Activated CD4-positive, CD25-positive, alpha-beta regulatory T cell treated with anti-CD3 and anti-CD28 coated beads, Interleukin-2, amount 50 U/mL, for 24 hours (primary cell): ENCODE data around the gene PPP1R1A.
A peak's percentile ranks its signal among the peaks of the same experiment; 100 is the strongest.

ENCODE experiments used
- ATAC-seq, 2 donors: fragments of 150-1000 bp; cut with Tn5 transposase; one replicate each; pipeline ENCODE4 v1.10.0; 2021; ENCODE audit warnings: mild to moderate bottlenecking in 1 of 2, moderate library complexity in 1 of 2

The PPP1R1A gene, protein sequence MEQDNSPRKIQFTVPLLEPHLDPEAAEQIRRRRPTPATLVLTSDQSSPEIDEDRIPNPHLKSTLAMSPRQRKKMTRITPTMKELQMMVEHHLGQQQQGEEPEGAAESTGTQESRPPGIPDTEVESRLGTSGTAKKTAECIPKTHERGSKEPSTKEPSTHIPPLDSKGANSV

DNA sequence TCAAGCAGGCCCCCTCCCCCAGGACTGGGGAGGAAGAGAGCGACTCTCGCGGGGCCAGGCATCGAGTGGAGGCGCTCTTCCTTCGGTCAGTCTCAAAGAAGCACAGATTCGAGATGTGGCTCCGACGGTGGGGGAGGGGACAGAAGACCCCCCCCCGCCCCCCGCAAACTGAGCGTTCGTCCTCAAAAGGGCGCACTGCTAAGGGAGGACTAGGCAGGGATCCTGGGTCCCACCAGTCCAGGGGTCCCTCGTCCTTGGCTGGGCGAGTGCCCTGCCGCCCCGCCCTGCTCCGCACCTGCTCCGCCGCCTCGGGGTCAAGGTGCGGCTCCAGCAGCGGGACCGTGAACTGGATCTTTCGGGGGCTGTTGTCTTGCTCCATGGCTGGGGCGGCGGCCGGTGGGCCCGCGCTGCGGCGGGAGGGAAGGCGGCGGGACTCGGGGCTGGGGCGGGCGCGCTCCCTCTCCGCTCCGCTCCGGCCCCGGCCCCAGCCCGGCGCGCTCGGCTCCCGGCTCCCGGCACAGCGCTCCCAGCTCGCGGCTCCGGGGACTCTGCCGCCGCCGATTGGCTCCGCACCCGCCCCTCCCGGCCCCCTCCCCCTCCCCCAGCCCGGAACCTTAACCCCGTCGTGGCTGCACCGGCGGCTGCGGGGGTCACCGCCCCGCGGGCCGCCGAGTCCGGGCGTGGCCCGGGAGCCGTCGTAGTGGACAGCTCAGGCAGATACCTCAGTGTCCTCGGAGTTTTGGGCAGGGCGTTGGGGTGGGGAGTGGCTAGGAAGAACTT lies at the start of gene PPP1R1A:
Gene PPP1R1A (minus strand): TSS at position 550 of the 780 bp plus-strand sequence. CDS start 171 bp downstream, at position 379.
- ATAC-seq = peak in 1 of 2 donors; percentile 46

DNA sequence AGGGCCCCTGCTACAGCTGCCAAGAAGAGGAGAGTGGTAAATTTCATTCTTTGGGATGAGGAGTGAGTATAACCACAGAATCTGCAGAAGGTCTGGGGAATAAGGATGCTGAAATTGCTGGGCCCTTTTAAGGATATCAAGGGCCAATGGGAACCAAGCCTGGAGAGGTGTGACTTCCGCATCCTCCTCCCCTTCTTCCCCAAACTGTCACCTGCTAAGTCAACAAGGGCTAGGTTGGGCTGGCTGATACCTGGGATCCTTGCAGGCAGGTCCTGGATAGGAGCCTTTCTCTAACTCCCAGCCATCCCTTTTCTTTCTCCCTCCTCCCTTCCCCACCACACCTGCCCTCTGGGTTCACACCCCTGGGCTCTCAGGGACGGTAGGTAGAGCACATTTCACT lies 46.3 kb upstream of the PPP1R1A start, which contains the start of gene LACRT:
Gene LACRT (minus strand): TSS at position 101 of the 400 bp plus-strand sequence. CDS start 54 bp downstream, at position 47.
- no peak for ATAC-seq

DNA sequence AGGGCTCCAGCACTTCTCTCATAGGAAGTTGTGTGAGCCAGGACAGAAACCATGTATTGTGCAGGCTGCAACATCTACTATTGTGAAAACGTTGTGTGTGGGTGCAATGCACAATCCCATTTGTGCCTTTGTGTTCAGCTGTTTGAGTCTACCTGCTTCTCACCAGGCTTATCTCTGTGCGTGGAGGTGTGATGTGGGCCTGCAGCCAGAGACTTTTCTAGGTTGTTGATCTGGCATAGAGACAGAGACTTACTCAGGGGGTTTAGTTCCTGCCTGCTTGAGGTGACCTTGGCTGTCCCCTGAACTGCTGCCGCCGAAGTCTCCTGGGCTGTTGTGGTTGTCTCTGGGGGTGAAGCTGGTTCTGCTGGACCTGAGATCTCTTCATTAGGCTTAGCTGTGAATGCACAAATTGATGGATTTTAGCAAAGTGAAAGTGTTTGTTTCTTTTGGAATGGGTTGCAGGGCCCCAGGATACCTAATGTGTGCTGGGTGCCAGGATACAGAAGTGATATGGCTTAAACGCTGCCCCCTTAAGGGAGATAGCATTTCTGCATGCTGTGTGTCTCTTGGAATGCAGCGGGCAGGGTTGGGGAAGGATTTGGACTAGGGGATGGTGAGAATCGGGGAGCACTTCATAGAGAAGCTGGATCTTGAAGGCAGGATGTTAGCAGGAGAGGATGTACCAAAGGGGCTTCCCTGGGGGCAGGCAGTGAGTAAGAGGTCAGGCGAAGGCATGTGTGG lies 43.7 kb upstream of the PPP1R1A start:
- ATAC-seq = no peak

DNA sequence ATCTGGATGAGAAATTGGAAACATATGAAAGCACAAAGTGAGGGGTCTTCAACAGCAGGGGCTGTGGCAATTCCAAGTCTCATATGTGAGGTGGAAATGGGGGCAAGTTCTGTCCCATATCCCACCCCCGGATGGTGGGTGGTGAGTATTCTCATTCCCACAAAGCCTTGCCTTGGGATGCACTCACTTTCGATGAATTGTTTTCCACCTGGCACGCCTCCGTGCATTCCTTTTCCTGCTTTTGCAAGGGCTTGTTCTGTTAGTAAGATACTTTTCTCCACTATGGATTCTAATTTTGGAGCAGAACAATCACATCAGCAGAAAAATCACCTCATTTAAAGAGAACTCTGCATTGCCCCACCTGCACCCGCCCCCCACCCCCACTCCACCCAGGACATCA lies 43.1 kb upstream of the PPP1R1A start:
- ATAC-seq = no peak

DNA sequence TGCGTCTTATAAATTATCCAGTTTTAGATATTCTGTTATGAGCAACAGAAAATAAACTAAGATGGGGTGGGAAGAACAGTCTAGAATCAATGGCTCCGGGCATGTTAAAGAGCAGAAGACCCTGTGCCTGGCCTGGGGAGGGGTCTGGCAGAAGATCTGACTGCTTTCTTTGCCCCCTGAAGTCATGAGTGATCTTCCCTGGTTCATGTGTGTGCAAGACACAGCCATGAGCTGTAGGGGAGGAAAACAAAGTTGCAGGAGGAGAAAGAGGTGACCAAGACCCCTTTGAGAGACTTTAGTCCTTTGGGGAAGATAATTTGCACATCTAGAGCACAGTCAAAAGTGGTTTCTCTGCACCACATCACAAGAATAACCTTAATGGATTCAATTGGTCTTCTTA lies 41.5 kb upstream of the PPP1R1A start:
- ATAC-seq = no peak

DNA sequence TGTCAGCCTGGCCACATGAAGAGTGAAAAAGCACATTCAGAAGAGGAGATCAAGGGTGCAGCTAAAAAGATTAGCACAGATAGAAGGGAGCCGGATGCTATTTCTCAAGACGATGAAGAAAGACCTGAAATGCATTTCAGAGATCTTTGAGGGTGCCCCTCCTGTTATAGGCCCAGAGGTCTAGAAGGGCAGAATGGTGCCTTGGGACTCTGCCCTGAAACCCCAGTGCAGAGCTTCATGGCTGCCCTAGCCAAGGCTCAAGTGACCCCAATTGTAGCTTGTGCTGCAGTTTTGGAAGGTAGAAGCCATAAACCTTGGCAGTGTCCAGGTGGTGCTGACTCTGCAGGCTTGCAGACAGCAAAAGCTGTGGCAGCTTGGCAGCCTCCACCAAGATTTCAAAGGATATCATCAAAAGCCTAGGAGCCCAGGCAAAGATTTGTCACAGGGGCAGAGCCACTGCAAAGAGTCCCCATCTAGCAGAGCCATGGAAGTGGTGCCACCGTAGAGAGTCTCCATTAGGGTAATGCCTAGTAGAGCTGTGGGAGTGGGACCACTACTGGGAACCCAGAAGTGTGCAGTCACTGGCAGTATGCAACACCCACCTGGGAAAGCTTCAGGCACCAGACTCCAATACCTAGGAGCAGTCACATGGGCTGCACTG lies 39.9 kb upstream of the PPP1R1A start:
- no peak for ATAC-seq

DNA sequence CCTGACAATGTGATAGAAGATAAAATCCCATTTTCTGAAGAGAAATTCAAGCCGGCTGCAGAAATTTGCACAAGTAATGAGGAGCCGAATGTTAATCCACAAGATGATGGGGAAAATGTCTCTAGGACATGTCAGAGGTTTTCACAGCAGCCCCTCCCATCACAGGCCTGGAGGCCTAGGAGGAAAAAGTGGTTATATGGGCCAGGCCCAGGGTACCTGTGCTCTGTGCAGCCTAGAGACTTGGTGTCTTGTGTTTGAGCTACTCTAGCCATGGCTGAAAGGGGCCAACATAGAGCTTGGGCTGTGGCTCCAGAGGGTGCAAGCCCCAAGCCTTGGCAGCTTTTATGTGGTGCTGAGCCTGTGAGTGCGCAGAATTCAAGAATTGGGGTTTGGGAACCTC lies 38.8 kb upstream of the PPP1R1A start:
- ATAC-seq = no peak

DNA sequence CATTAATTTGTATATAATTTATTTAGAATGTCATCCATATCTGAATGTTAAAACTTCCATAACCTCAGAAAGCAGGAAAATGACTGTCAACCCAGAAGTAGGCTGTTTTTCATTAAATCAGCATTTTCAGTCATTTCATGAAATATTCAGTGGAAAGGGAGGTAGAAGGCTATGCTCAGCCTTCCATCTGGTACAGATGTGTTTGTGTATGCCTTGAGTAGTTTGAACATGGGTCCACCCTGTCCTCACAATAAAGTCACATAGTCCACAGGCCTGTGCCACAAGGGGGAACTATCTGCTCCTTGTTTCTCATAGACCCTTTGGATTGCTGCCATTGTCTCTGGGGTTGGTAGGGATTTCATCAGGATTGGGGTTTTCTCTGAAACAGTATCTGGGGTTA lies 37.1 kb upstream of the PPP1R1A start:
- ATAC-seq = no peak

DNA sequence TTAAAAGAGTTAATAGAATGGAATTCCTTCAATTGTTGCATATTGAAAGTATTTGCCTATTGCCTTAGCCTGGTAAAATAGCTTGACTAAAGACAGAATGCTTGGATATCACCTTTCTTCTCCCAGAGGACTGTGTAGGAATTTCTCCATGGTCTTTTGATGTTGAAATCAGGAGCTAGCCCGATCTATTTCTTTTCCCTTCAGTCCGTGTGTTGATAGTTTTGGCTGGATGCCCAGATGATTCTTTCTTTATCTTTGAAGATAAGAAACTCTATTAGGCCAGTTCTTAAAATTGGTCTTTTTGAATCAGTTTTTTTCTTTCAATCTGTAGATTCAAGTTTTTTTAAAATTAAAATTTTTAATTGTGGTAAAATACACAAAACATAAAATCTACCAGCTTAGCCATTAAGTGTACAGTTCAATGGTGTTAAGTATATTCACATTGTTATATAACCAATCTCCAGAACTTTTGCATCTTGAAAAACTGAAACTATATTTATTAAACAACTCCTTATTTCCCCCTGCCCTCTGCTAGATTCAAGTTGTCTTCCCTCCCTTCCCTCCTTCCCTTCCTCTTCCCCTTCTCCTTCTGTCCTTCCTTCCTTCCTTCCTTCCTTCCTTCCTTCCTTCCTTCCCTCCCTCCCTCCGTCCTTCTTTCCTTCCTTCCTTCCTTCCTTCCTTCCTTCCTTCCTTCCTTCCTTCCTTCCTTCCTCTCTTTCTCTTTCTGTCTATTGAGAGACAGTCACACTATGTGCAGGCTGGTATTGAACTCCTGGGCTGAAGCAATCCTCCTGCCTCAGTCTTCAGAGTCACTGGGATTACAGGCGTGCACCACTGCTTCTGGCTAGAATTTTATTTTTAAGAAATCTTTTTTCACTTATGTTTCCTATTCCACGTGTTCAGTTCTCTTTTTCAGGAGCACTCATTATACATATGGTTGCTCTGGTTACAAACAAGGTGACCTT lies 36.1 kb upstream of the PPP1R1A start:
- no peak for ATAC-seq

DNA sequence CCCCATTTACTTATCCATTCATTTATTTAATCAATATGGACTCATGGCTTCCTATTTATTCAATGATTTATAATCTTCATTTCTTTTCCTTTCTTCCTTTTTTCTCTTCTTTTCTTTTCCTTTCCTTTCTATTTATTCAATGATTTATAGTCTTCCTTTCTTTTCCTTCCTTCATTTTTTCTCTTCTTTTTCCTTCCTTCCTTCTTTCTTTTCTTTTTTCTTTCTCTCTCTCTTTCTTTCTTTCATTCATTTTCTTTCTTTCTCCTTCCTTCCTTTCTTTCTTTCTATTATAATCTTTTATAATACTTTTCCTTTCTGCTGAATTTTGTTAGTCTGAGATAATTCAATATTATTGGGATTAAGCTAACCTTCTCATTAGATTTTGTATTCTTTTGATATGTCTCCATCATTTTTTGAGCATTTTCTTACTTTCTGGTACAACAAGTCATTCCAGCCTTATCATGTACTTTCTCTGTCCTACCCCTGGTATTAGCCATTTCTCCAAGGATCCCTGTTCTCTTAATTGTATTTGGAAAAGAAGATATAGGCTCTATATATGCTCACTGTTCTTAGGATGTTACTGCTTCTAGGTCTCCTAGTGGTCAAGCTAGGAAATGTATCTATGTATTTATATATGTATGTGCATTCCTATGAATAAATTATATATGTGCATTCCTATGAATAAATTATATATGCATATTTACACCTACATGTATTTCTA lies 34.2 kb upstream of the PPP1R1A start:
- no peak for ATAC-seq

DNA sequence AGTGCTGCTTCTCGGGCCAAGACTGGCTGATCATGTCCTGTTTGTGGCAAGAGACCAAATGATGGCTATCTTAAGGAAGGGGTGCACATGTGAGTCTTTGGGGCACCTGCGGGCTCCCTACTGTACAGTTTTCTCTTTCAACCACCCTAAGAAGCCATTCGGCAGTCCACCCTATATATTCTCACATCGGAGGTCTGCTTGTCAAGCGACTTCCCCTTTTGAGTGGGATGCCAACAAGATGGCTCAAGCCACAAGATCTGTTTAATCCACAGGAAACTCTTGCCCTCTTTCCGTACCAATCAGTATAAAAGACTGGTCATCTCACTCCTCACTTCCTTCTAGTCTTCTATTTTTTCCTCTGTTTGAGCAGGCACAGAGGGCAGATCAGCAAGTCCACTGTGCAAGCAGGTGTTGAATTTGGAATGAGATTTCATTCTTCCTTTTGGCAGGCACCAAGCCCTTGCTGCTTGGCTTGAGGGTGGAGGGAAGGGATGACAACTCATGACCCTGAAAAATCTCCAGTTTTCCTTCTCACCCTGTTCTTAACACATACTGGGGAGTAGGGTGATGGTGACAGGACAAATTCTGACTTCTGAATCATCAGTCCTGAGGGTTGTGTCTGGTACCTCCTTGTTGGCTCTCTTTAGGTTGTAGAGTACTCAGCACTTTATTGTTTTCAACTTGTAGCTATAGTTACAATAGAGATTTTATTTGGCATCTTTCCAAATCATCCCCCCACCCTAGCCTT lies 28.6 kb upstream of the PPP1R1A start:
- no peak for ATAC-seq

DNA sequence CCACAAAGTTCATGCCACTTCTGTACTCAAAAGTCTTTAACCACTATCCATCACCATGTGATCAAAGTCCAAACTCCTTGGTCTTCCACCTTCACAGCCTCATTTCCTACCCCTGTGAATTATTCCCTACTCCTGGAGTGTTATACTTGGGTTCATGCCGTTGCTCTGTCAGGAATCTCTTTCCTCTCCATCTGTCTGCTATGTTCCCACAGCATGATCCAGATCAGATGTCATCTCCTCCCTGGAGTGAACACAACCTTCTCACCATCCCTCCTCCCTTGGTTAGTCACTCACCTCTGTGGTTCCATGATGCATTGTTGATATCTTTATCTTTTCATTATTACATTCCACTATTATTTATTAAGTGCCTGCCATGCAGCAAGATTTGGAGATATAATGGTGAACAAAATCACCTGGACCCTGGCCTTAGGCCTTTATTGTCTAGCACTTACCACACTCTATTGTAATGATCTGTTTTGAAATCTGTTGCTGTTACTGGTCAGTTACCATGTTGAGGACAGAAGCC lies 23.8 kb upstream of the PPP1R1A start:
- no peak for ATAC-seq

DNA sequence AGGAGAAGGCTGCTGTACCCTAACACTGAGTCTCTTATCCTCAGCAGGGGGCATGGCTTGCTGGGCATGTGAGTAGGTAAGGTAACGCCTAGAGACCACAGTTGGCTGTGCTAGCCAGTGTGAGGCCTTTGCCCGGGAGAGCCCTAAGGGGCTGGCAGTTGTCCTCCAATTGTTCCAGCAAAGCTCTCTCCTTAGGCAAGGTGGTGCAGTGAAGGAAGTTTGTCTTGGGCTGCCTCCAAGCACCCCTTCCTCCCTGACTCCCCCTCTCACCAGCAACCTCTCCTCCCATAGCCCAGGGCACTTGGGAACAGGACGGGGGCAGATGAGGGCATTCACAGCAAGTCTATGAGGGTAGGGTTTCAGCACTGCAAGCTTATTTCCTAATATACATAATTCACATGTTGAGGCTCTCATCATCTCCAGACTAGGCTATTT lies 23.3 kb upstream of the PPP1R1A start:
- no peak for ATAC-seq

DNA sequence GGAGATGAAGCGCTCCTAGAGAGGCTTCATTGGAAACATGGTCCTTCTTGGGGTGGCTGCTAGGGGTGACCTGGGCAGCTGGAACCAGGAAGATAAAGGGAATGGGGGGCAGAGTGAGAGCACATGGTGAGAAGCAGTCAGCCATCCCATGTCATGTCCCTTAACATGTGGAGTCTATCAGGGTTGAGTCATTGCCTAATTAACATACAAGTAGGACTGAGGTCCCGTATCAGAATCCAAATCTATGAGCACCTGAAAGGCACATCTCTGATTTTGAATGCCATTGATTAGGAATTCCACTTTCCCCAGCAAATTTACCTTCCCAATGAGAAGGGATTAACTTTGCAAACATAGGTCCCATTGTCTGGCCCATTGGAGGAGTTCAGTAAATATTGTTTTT lies 20.3 kb upstream of the PPP1R1A start:
- ATAC-seq = no peak

DNA sequence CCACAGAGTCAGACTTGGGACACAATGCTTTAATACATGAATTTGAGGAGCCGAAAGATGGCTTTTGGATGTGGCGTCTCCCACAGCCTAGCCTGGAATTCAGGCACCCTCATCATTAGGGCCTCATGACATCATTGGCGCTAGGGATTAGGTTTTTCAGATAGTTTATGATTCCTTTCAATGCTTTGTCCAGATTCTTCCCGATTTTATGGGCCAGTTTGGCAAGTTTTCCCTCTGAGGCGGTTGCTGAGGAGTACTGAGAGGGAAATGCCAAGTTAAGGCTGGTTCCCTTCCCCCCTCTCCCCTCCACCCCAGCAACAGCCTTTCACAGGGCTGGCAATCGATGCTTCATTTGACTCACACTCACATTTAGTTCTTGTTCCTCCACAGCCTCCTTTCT lies 19.7 kb upstream of the PPP1R1A start:
- no peak for ATAC-seq

DNA sequence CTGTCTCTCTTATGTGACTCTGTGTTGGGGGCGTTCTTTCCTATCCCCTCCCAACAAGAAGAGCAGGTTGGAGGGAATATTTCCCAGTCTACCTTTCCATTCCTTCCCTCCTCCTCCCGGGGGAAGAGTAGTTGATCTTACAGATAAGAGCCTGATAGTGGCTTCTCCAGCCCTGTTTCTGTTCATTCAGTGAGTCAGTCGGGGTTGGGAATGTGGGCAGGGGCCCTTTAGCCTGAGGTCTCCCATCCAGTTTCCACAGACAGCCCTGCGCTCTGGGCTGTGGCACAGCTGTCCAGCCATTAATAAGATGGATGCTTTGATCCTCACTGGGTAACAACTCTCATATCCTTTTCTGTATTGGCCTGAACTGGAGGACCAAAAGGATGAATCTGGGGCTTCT lies 18.1 kb upstream of the PPP1R1A start:
- ATAC-seq = no peak

DNA sequence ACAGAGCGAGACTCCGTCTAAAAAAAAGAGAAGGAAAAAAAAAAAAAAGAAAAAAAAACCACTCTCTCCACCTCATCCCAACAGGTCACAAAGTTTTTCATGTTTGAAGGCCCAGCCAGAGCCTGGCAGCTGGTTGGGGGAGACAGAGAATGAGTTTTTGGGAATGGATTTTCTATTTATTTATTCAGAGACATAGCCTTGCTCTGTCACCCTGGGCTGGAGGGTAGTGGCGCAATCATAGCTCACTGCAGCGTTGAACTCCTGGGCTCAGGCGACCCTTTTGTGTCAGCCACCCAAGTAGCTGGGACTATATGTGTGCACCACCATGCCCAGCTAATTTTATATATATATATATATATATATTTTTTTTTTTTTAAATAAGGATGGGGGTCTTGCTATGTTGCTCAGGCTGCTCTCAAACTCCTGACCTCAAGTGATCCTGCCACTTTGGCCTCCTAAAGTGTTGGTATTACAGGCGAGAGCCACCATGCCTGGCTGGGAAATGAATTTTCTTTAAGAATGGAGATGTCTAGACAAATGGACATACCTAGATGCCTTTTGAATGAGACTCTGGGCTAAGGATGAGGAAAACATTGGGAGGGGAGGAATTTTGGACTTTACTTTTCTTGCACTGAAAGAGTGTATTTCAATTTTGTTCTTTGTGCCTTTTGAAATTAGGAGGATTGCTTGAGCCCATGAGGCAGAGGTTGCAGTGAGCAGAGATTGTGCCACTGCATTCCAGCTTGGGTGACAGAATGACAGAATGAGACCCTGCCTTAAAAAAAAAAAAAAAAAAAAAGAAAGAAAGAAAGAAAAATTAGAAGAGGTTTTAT lies 16.9 kb upstream of the PPP1R1A start:
- ATAC-seq = no peak

DNA sequence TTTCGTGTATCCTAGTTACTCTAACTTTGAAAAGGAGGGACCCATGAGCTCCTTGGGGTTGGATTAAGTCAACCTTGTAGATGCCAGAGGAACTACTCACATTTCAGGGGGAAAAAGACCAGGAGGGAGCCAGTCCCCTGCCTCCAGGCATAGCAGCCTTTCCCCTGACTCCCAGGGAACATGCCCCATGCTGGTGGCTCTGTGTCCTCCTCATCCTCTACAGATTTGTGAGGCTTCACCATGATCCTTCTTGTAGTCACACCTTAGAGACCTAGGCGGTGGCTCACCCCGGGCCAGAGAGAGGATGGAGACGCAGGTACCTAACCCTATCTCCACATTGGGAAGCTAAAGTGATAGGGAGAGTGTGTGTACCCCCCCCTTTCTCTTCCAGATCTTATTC lies 16.0 kb upstream of the PPP1R1A start:
- no peak for ATAC-seq

DNA sequence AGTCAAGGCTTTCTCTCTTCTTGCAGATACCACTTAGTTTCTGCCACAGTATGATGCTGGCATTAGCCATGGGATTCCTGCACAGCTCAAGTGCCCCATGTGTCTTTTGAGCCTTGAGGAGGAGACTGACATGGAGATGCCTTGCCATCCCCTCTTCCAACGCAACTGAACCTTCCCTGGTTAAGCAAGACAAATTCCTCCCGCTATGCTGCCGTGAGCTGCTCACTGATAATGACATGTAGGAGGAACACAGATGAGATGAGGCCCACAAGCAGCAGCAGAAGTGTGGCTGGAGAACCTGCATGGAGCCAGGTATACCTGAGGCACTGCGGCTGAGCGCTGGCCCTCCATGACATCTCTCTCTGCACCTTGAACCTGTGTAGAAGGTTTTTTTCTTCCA lies 15.4 kb upstream of the PPP1R1A start:
- ATAC-seq = no peak
